Trophoblast cell (in vitro differentiated cells and primary cell): ENCODE data around the gene HEXIM1.
A peak's percentile ranks its signal among the peaks of the same experiment; 100 is the strongest.

ENCODE experiments used
- DNase-seq, 2 donors: peaks; one replicate each; pipeline ENCODE4 v3.0.0-alpha.2; 2016
- H2AFZ ChIP-seq: 2 replicates; pipeline ENCODE4 v1.6.1; 2013; ENCODE audit warnings: low read length, moderate library complexity, mild to moderate bottlenecking; ENCODE audit not compliant: insufficient read depth, poor library complexity
- H2AK5ac ChIP-seq: 2 replicates; pipeline ENCODE4 v1.6.1; 2013; ENCODE audit warnings: mild to moderate bottlenecking, low read length
- H2BK120ac ChIP-seq: 2 replicates; pipeline ENCODE4 v1.6.1; 2013; ENCODE audit warnings: low read length, mild to moderate bottlenecking, moderate library complexity; ENCODE audit not compliant: insufficient read depth, poor library complexity
- H2BK12ac ChIP-seq: 2 replicates; pipeline ENCODE4 v1.6.1; 2013; ENCODE audit warnings: mild to moderate bottlenecking, low read length, moderate library complexity
- H2BK5ac ChIP-seq: 2 replicates; pipeline ENCODE4 v1.6.1; 2013; ENCODE audit warnings: low read length, low read depth, moderate library complexity, mild to moderate bottlenecking; ENCODE audit not compliant: poor library complexity
- H3K14ac ChIP-seq: 2 replicates; pipeline ENCODE4 v1.6.1; 2013; ENCODE audit warnings: mild to moderate bottlenecking, low read length
- H3K18ac ChIP-seq: 2 replicates; pipeline ENCODE4 v1.6.1; 2013; ENCODE audit warnings: mild to moderate bottlenecking, low read length
- H3K23ac ChIP-seq: 2 replicates; pipeline ENCODE4 v1.6.1; 2013; ENCODE audit warnings: low read length
- H3K27ac ChIP-seq: 2 replicates; pipeline ENCODE4 v1.5.1; 2013; ENCODE audit warnings: low read depth, mild to moderate bottlenecking, inconsistent platforms, low read length, moderate library complexity
- H3K27me3 ChIP-seq: 2 replicates; pipeline ENCODE4 v1.6.1; 2013; ENCODE audit warnings: inconsistent platforms, mild to moderate bottlenecking, low read length, moderate library complexity; ENCODE audit not compliant: insufficient read depth
- H3K36me3 ChIP-seq, 2 experiments: 1 replicate in 1 of 2; 2 replicates in 1 of 2; pipeline ENCODE4 v1.6.1; 2013; ENCODE audit warnings: low read length in 2 of 2, mild to moderate bottlenecking in 2 of 2, moderate library complexity in 1 of 2; ENCODE audit not compliant: insufficient read depth in 2 of 2, control insufficient read depth in 1 of 2
- H3K4ac ChIP-seq: 2 replicates; pipeline ENCODE4 v1.6.1; 2013; ENCODE audit warnings: low read depth, mild to moderate bottlenecking, low read length, moderate library complexity
- H3K4me1 ChIP-seq, 2 experiments: 1 replicate in 1 of 2; 2 replicates in 1 of 2; pipeline ENCODE4 v1.6.1; 2013; ENCODE audit warnings: low read length in 2 of 2, mild to moderate bottlenecking in 2 of 2, moderate library complexity in 1 of 2; ENCODE audit not compliant: insufficient read depth in 2 of 2, control insufficient read depth in 1 of 2
- H3K4me2 ChIP-seq: 2 replicates; pipeline ENCODE4 v1.6.1; 2013; ENCODE audit warnings: inconsistent platforms, mild to moderate bottlenecking, low read length, moderate library complexity
- H3K4me3 ChIP-seq: 2 replicates; pipeline ENCODE4 v1.5.1; 2013; ENCODE audit warnings: mild to moderate bottlenecking, low read depth, low read length, inconsistent platforms
- H3K79me1 ChIP-seq: one replicate; pipeline ENCODE4 v1.6.1; 2013; ENCODE audit warnings: low read length
- H3K79me2 ChIP-seq: 2 replicates; pipeline ENCODE4 v1.6.1; 2013; ENCODE audit warnings: low read length, mild to moderate bottlenecking; ENCODE audit not compliant: control insufficient read depth, insufficient read depth, poor library complexity
- H3K9ac ChIP-seq: 2 replicates; pipeline ENCODE4 v1.6.1; 2013; ENCODE audit warnings: mild to moderate bottlenecking, low read length
- H3K9me3 ChIP-seq: 2 replicates; pipeline ENCODE4 v1.6.1; 2013; ENCODE audit warnings: low read depth, mild to moderate bottlenecking, control low read depth, inconsistent platforms, low read length; ENCODE audit not compliant: insufficient read depth
- H4K12ac ChIP-seq: 2 replicates; pipeline ENCODE4 v1.6.1; 2013; ENCODE audit warnings: low read depth, mild to moderate bottlenecking, low read length, moderate library complexity
- H4K8ac ChIP-seq: 2 replicates; pipeline ENCODE4 v1.6.1; 2013; ENCODE audit warnings: low read depth, mild to moderate bottlenecking, low read length, moderate library complexity
- H4K91ac ChIP-seq: one replicate; pipeline ENCODE4 v1.6.1; 2013; ENCODE audit warnings: low read depth, mild to moderate bottlenecking, low read length, moderate library complexity
- WGBS: extraction: QIAGEN DNeasy Blood & Tissue Kit; methylation state at CpG from one replicate; pipeline ENCODE4 v1.1.7; 2013; ENCODE audit warnings: missing lambda C conversion rate; ENCODE audit not compliant: insufficient read length, insufficient coverage; ENCODE audit errors: extremely low coverage; 5-methylcytosine and 5-hydroxymethylcytosine counted together

HEXIM1 gene

GRCh38 chr17:45135978-45136791 lies 12.1 kb upstream of the HEXIM1 start:
- Histone ChIP-seq H3K9ac (no peak overlapping the region), H3K14ac (peak overlapping the region; percentile 73), H2BK5ac (no peak overlapping the region), H2BK120ac (peak overlapping the region; percentile 19), H3K23ac (no peak overlapping the region), H3K36me3 (no peaks in the 10 kb centered on the region), H3K9me3 (no peaks in the 10 kb centered on the region), H2AK5ac (peak overlapping the region; percentile 80), H4K91ac (peak overlapping the region; percentile 81), H3K18ac (peak overlapping the region; percentile 66), H3K4me2 (peak overlapping the region; percentile 89), H3K79me1 (peaks cover 18% of the 10 kb centered on the region), H2BK12ac (no peak overlapping the region), H4K12ac (peak overlapping the region; percentile 62), H3K4ac (peak overlapping the region; percentile 11), H3K27ac (no peak overlapping the region), H3K4me1 (peaks cover 11 to 16% of the 10 kb centered on the region in 2 experiments), H3K4me3 (peak overlapping the region; percentile 70), H4K8ac (peak overlapping the region; percentile 91), H2AFZ (peak overlapping the region; percentile 87), H3K27me3 (no peaks in the 10 kb centered on the region), H3K79me2 (peaks cover 6% of the 10 kb centered on the region)
- no CpG with 5 or more reads among the region's 21 CpGs for WGBS
- no peak for DNase-seq

GRCh38 chr17:45136846-45137560 lies 11.3 kb upstream of the HEXIM1 start:
- peaks cover 12% of the 10 kb centered on the region for H3K79me1 ChIP-seq
- H2AK5ac ChIP-seq: no peak overlapping the region
- H3K27me3 ChIP-seq: no peaks in the 10 kb centered on the region
- H2BK120ac ChIP-seq: no peak overlapping the region
- H4K8ac ChIP-seq: no peak overlapping the region
- no peak overlapping the region for H3K18ac ChIP-seq
- H3K79me2 ChIP-seq: peaks cover 5% of the 10 kb centered on the region
- DNase-seq: no peak
- H3K4me1 ChIP-seq: peaks cover 5 to 11% of the 10 kb centered on the region in 2 experiments
- H3K14ac ChIP-seq: no peak overlapping the region
- H2BK12ac ChIP-seq: no peak overlapping the region
- no peak overlapping the region for H2AFZ ChIP-seq
- H3K4me2 ChIP-seq: no peak overlapping the region
- H3K36me3 ChIP-seq: no peaks in the 10 kb centered on the region
- WGBS: no CpG with 5 or more reads among the region's 12 CpGs
- H3K27ac ChIP-seq: no peak overlapping the region
- H3K4me3 ChIP-seq: no peak overlapping the region
- H2BK5ac ChIP-seq: no peak overlapping the region
- H3K23ac ChIP-seq: no peak overlapping the region
- H3K9me3 ChIP-seq: no peaks in the 10 kb centered on the region
- H3K9ac ChIP-seq: no peak overlapping the region
- no peak overlapping the region for H4K91ac ChIP-seq
- no peak overlapping the region for H3K4ac ChIP-seq
- H4K12ac ChIP-seq: no peak overlapping the region

- no peaks in the 10 kb centered on the region for H3K27me3 ChIP-seq
- H3K4me3 ChIP-seq: no peak overlapping the region
- no peak overlapping the region for H2AK5ac ChIP-seq
- no peak overlapping the region for H3K14ac ChIP-seq
- peaks cover 5 to 11% of the 10 kb centered on the region in 2 experiments for H3K4me1 ChIP-seq
- no peak overlapping the region for H3K4me2 ChIP-seq
- no peak for DNase-seq
- no peak overlapping the region for H4K8ac ChIP-seq
- no peak overlapping the region for H4K91ac ChIP-seq
- no peak overlapping the region for H3K9ac ChIP-seq
- H3K36me3 ChIP-seq: no peaks in the 10 kb centered on the region
- H3K18ac ChIP-seq: no peak overlapping the region
- no peak overlapping the region for H2BK12ac ChIP-seq
- no peak overlapping the region for H2BK5ac ChIP-seq
- no peak overlapping the region for H2AFZ ChIP-seq
- no peak overlapping the region for H4K12ac ChIP-seq
- H2BK120ac ChIP-seq: no peak overlapping the region
- H3K4ac ChIP-seq: no peak overlapping the region
- no peak overlapping the region for H3K23ac ChIP-seq
- no CpG with 5 or more reads among the region's 11 CpGs for WGBS
- peaks cover 3% of the 10 kb centered on the region for H3K79me2 ChIP-seq
- no peak overlapping the region for H3K27ac ChIP-seq
- no peaks in the 10 kb centered on the region for H3K9me3 ChIP-seq
- H3K79me1 ChIP-seq: peaks cover 7% of the 10 kb centered on the region
Measured at GRCh38 chr17:45137561-45138305, 10.5 kb upstream of the HEXIM1 start.

GRCh38 chr17:45138911-45139532 lies 9.3 kb upstream of the HEXIM1 start:
- peaks cover 10% of the 10 kb centered on the region for H3K79me1 ChIP-seq
- no peak overlapping the region for H3K27ac ChIP-seq
- no peak overlapping the region for H2BK5ac ChIP-seq
- no peak overlapping the region for H3K4ac ChIP-seq
- no peak overlapping the region for H2BK12ac ChIP-seq
- H3K27me3 ChIP-seq: no peaks in the 10 kb centered on the region
- H3K23ac ChIP-seq: no peak overlapping the region
- H3K4me3 ChIP-seq: no peak overlapping the region
- DNase-seq: no peak
- H3K79me2 ChIP-seq: peaks cover 6% of the 10 kb centered on the region
- no peak overlapping the region for H2AFZ ChIP-seq
- no peak overlapping the region for H3K4me2 ChIP-seq
- no peak overlapping the region for H4K91ac ChIP-seq
- no peak overlapping the region for H4K8ac ChIP-seq
- WGBS: no CpG with 5 or more reads among the region's 14 CpGs
- no peak overlapping the region for H3K18ac ChIP-seq
- H3K9ac ChIP-seq: no peak overlapping the region
- peaks cover 8 to 11% of the 10 kb centered on the region in 2 experiments for H3K4me1 ChIP-seq
- H3K36me3 ChIP-seq: no peaks in the 10 kb centered on the region
- no peak overlapping the region for H4K12ac ChIP-seq
- H2AK5ac ChIP-seq: no peak overlapping the region
- no peaks in the 10 kb centered on the region for H3K9me3 ChIP-seq
- no peak overlapping the region for H3K14ac ChIP-seq
- H2BK120ac ChIP-seq: no peak overlapping the region
